Chondrocyte (in vitro differentiated cells): ENCODE data around the gene KRT14. TPM values are rescaled to one million over a fixed set of nuclear protein-coding genes. Genes with fewer than 3 reads are reported as not detected.
A peak's percentile ranks its signal among the peaks of the same experiment; 100 is the strongest.
"Not testable (repeated sequence)": the region's sequence is repeated elsewhere in the genome, so short reads cannot be mapped to it uniquely, and the experiment has no call there.

Experiments
- DNase-seq: peaks from one replicate; pipeline ENCODE4 v3.0.0; 2021; ENCODE audit warnings: mixed read lengths, low spot score
- H3K27ac Mint-ChIP-seq: one replicate; pipeline ENCODE4 v1.8.0; 2021; ENCODE audit warnings: mild to moderate bottlenecking, moderate library complexity, mixed read lengths; ENCODE audit not compliant: unreplicated experiment
- H3K27me3 Mint-ChIP-seq: 2 replicates; pipeline ENCODE4 v1.8.0; 2021; ENCODE audit warnings: low read depth, mixed read lengths
- H3K36me3 Mint-ChIP-seq: 2 replicates; pipeline ENCODE4 v1.8.0; 2021; ENCODE audit warnings: low read depth, mixed read lengths
- H3K4me1 Mint-ChIP-seq: 2 replicates; pipeline ENCODE4 v1.8.0; 2021; ENCODE audit warnings: low read depth, mild to moderate bottlenecking, mixed read lengths
- H3K4me3 Mint-ChIP-seq: one replicate; pipeline ENCODE4 v1.8.0; 2021; ENCODE audit warnings: mild to moderate bottlenecking, moderate library complexity, mixed read lengths; ENCODE audit not compliant: unreplicated experiment
- H3K9me3 Mint-ChIP-seq: 2 replicates; pipeline ENCODE4 v1.8.0; 2021; ENCODE audit warnings: low read depth, mixed read lengths
- total RNA-seq: library from RNA; stranded (reverse); gene quantifications from 3 replicates; pipeline ENCODE4 v1.2.1, GENCODE V29; 2021
- TF ChIP-seq, protein P1 (sequence below): fragments of 200-600 bp; sonication (generic); IDR thresholded peaks from 2 replicates; pipeline ENCODE4 v1.5.0; 2021; ENCODE audit warnings: antibody characterized with exemption, mild to moderate bottlenecking, moderate library complexity

Gene KRT14
- total RNA-seq, 1 donor from 2014 or later = 0.32 TPM

DNA sequence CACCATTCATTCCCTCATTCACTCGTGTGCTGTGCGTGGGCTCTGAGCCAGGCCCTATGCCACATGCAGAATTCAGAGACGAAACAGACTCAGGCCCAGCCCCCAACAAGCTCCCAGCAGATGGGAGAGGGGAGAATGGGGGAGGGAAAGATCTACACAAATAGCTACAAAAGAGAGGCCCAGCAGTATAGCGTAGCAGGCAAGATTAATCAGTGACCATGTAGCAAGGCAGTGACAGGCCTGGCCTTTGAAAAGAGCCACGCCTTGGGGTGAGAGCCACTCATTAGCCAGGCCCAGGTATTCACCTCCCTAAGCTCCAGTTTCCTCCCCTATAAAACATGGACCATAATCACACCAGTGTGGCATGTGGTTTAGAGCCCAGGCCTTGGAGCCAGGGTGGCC is 42.2 kb downstream of the KRT14 start:
- Mint-ChIP-seq H3K9me3 (peaks cover 8% of the 10 kb centered on the region), H3K27me3 (no peaks in the 10 kb centered on the region), H3K4me3 (no peak overlapping the region), H3K27ac (peak overlapping the region; percentile 62), H3K36me3 (peaks cover 9% of the 10 kb centered on the region), H3K4me1 (peaks cover 34% of the 10 kb centered on the region)
- TF ChIP-seq, protein P1, sequence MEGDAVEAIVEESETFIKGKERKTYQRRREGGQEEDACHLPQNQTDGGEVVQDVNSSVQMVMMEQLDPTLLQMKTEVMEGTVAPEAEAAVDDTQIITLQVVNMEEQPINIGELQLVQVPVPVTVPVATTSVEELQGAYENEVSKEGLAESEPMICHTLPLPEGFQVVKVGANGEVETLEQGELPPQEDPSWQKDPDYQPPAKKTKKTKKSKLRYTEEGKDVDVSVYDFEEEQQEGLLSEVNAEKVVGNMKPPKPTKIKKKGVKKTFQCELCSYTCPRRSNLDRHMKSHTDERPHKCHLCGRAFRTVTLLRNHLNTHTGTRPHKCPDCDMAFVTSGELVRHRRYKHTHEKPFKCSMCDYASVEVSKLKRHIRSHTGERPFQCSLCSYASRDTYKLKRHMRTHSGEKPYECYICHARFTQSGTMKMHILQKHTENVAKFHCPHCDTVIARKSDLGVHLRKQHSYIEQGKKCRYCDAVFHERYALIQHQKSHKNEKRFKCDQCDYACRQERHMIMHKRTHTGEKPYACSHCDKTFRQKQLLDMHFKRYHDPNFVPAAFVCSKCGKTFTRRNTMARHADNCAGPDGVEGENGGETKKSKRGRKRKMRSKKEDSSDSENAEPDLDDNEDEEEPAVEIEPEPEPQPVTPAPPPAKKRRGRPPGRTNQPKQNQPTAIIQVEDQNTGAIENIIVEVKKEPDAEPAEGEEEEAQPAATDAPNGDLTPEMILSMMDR = no peak
- DNase-seq = no peak

DNA sequence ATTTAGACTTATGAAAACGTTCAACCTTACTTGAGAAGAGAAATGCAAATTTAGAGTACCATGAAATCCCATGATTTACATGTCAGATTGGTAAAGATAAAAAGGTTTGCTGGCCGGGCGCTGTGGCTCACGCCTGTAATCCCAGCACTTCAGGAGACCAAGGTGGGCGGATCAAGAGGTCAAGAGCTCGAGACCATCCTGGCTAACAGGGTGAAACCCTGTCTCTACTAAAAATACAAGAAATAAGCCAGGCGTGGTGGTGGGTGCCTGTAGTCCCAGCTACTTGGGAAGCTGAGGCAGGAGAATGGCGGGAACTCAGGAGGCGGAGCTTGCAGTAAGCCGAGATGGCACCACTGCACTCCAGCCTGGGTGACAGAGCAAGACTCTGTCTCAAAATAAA is 43.9 kb downstream of the KRT14 start:
- H3K36me3 Mint-ChIP-seq, H3K27ac Mint-ChIP-seq, DNase-seq, H3K9me3 Mint-ChIP-seq, H3K27me3 Mint-ChIP-seq, H3K4me3 Mint-ChIP-seq: not testable (repeated sequence)
- H3K4me1 Mint-ChIP-seq = peaks cover 29% of the 10 kb centered on the region

DNA sequence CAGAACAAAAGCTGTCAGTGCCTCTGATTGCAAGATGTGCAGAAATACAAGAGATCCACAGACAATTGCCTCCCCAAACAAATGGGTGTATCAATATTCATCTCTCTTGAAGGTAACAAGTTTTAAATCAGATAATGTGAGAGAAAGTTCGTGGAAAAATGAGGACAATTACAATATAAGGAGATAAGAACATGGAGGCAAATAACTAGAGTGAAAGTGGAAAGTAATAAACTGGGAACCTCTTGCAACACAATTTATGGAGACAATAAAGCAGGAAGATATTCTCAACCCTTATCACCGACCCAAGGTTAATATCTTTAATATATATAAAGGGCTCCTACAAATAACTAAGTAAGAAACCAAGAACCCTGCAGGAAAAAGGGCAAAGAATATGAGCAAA is 44.3 kb downstream of the KRT14 start:
- Mint-ChIP-seq H3K27me3 (no peaks in the 10 kb centered on the region), H3K9me3 (peaks cover 8% of the 10 kb centered on the region), H3K4me3 (no peak overlapping the region), H3K27ac (no peak overlapping the region), H3K4me1 (peaks cover 25% of the 10 kb centered on the region), H3K36me3 (peaks cover 7% of the 10 kb centered on the region)
- TF ChIP-seq, protein P1 = no peak
- no peak for DNase-seq

DNA sequence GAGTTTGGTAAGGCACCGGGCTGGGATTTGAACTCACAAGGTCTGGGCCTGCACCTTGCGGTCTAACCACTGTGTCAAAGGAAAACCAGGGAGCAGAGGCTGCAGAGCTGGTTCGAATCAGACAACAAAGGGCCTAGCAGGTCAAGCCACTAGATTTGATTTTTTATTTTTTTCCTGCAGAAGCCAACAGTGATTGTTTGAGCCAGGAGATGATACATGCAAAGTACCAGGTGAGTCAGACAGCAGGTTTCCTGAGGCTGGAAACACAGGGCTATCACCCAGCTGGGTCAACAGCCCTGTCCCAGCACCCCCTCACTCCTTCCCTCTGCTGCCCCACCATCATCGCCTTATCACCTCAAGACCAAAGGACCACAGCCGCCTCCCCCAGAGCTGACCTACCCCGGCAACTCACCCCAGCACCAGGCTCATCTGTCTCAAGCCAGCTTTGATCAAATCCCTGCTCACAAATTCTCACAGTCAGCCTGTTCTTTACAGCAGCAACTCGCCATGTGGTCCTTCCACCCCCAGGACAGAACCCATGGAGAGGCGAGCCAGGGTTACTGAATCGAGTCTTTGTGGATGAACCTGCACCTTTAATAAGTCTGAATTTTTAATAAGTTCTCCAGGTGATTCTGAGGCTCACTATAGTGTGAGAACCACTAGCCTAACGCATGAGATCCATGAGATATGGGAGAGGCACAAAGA is 45.6 kb downstream of the KRT14 start:
- H3K4me3 Mint-ChIP-seq = no peak overlapping the region
- no peak overlapping the region for H3K27ac Mint-ChIP-seq
- H3K27me3 Mint-ChIP-seq = no peaks in the 10 kb centered on the region
- no peaks in the 10 kb centered on the region for H3K9me3 Mint-ChIP-seq
- H3K4me1 Mint-ChIP-seq = peaks cover 21% of the 10 kb centered on the region
- DNase-seq = no peak
- TF ChIP-seq, protein P1 = no peak
- peaks cover 1% of the 10 kb centered on the region for H3K36me3 Mint-ChIP-seq

DNA sequence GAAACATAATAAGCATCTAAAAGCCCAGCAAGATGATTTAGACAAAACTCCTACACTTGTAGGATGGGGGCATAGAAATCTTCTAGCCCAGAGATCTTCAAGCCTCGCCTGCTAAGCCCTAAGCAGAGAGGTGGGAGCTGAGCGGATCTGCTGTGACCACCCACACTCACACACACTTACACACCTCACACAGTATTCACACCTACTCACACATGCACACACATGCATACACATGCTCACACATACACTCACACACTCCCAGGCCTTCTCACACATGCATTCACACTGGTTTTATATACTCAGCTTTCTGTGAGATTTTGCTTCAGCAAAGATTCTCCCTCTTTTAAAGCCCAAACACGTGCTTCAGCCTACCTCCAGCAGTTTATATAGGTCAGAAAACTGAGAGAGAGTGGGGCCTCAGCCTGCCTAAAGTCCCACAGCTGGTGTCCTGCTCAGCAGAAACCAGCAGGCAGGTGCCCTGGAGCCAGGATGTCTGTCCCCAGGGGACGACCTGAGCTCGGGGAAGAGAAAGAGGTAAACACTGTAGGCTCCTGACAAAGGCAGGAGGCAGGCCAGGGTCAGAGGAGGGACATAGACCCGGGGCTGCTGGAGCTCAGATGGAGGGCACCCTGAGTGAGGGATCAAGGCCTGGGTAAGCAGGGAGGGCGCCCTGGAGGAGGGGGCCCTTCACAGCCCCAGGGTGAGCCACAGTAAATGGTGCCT is 46.6 kb downstream of the KRT14 start:
- peaks cover 3% of the 10 kb centered on the region for H3K27me3 Mint-ChIP-seq
- TF ChIP-seq, protein P1 = no peak
- DNase-seq = no peak
- H3K9me3 Mint-ChIP-seq = no peaks in the 10 kb centered on the region
- H3K27ac Mint-ChIP-seq = no peak overlapping the region
- H3K36me3 Mint-ChIP-seq = no peaks in the 10 kb centered on the region
- H3K4me3 Mint-ChIP-seq = no peak overlapping the region
- peaks cover 21% of the 10 kb centered on the region for H3K4me1 Mint-ChIP-seq
